HG02970 (cell line): Measurements from ENCODE around the gene MROH7.

Experiments used
- ATAC-seq: cut with Tn5 transposase; IDR thresholded peaks from one replicate; pipeline ENCODE4 v1.9.1; 2021; ENCODE audit warnings: mild to moderate bottlenecking, moderate library complexity, moderate number of reproducible peaks; ENCODE audit not compliant: unreplicated experiment, low FRiP score

MROH7 gene

GRCh38 chr1:54649130-54649898 lies 7.7 kb downstream of the MROH7 start:
- ATAC-seq, result no peak

DNA sequence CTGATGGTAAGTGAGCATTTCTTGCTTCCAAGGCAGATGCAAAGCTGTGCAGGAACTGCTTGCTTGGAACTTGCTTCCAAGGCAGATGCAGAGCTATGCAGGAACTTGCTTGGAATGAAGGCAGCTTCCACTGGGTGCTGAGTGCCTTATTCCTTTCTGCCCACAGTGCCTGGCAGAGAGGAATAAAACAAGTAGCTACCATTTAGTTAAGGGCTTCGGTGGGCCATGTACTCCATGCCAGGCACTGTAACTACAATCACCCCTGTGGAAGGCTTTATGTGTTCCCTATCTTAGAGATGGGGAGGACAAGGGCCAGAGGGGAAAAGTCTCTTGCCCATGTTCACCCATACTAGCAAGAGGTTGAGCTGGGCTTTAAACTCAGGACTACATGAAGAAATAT lies 8.3 kb downstream of the MROH7 start:
- no peak for ATAC-seq

GRCh38 chr1:54650417-54650816 lies 8.8 kb downstream of the MROH7 start:
- no peak for ATAC-seq

DNA sequence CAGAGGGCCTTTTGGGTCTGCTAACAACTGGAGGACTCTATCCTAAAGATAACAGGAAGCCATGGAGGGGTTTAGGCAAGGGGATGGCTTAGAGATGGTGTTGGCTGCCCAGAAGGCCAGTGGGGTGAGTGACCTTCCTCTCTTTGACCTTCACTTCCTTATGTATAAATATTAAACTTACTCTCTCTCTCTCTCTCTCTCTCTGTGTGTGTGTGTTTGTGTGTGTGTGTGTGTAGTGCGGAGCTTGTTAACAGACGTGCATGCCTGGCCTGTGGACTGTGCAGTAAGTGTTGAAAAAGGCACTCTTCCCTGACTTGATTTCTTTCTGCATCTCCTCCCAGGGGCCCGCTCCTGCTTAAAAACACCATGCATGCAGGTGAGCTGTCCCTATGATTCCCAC lies 10.0 kb downstream of the MROH7 start:
- ATAC-seq, result no peak

DNA sequence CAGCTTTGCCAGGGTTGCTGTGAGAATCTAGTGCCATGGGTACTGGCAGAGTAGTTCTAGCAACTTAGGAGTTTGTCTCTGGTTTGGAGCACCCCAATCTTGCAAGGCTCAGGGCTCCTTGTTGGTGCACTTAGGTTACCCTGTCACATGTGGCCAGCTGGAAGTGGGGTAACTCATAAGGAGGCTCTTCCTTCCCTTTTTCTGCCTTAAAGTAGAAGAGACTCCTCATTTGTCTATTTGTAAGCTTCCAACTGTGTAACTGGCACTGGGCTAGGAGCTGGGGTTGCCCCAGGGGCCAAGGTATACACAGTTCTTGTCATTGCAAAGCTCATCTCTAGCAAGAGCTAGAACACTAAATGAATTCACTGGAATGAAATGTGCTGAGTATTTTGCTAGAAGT lies 10.6 kb downstream of the MROH7 start:
- no peak for ATAC-seq

DNA sequence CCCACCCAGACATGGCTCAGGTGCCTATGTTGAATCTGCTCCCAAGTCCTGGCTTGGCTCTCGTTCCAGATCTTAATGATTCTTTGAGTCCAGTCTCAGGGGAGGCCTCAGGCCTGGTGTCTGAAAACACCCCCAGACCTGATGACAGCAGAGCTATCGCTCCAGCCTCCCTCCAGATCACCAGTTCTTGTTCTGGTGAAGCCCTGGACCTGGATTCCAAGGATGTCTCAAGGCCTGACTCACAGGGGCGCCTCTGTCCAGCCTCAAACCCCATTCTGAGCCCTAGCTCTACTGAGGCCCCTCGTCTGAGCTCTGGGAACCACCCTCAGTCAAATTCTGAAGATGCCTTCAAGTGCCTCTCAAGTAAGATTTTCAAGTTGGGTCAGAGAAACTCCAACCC lies 11.4 kb downstream of the MROH7 start:
- ATAC-seq, result no peak

DNA sequence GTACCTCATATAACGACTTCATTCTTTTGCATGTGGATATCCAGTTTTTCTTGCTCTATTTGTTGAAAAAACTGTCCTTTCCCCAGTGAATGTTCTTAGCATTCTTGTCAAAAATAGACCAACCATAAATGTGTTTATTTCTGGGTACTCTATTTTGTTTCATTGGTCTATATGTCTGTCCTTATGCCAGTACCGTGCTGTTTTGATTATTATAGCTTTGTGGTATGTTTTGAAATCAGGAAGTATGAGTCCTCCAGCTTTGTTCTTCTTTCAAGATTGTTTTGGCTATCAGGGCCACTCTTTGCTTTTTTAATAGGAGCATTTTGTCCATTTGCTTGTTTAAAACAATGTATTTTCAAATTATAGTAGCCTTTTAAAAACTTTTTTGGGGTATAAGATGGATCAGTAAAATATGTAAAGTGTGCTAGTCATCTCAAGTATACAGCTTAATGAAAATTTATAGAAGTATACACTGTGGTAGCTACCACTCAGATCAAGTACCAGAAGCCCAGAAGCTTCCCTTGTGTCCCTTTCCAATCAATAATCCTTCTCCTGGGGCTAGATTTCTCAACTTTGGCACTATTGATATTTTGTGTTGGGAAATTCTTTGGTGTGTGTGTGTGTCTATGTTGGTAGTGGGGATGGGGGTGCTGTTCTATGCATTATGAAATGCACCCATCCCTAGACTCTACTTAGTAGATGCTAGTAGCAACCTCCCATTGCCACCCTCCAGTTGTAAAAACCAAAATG lies 16.8 kb downstream of the MROH7 start:
- ATAC-seq, result no peak

- no peak for ATAC-seq
Measured at GRCh38 chr1:54663725-54664124, 22.1 kb downstream of the MROH7 start.

DNA sequence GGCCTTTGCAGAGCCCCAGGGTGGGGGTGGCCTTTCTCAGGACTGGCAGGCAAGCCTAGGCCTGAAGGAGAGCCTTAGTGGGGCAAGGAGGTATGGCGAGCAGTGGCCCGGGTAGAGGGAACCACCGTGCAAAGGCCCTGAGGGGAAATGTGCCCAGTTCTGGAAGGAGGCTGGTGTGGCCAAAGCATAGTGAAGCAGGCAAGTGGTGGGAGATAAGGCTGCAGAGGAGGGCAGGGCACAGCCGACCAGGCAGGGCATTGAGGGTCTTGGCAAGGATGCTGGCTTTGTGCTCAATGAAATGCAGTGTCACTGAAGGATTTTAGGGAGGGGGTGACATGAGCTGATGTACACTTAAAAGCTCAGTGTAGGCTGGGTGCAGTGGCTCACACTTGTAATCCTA lies 22.8 kb downstream of the MROH7 start:
- no peak for ATAC-seq

DNA sequence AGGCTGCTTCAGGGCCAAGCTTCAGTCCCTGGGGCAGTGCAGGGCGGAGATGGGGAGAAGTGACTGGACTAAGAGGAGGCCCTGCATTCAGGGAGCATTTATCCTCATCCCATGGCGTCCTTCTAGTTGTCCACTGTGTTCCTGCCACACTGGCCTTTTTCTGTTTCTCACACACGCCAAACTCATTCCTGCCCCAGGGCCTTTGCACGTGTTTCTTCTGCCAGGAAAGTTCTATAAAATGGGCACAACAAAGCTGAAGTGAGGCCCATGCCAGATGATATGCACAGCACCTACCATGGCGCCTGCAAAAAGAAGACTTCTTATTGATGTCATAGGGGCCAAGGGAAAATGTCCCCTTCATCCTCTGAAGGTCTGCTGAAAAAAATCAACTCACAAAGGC lies 24.3 kb downstream of the MROH7 start:
- no peak for ATAC-seq

- no peak for ATAC-seq
Measured at GRCh38 chr1:54666333-54666732, 24.7 kb downstream of the MROH7 start.

GRCh38 chr1:54667797-54668196 lies 26.2 kb downstream of the MROH7 start:
- no peak for ATAC-seq

DNA sequence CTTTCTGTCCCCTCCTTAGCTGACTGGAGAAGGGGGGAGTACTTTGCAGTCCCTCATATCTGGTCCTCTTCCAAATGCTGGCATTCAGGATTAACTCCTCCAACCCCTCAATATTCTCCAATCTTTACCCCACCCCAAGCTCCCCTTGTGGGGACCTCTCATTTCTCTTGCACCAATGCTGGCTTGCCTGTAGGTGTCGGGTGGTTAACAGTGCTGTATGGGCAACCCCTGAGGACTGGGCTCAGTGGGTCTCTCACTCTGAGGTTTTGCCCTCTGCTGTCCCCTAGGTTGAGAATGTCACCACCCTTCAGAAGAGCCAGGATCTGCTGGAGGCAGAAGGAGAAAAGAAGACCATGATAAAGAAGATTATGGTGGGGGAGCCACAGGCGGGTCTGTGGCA lies 27.0 kb downstream of the MROH7 start:
- ATAC-seq, result no peak

GRCh38 chr1:54671985-54672608 lies 30.5 kb downstream of the MROH7 start:
- no peak for ATAC-seq

DNA sequence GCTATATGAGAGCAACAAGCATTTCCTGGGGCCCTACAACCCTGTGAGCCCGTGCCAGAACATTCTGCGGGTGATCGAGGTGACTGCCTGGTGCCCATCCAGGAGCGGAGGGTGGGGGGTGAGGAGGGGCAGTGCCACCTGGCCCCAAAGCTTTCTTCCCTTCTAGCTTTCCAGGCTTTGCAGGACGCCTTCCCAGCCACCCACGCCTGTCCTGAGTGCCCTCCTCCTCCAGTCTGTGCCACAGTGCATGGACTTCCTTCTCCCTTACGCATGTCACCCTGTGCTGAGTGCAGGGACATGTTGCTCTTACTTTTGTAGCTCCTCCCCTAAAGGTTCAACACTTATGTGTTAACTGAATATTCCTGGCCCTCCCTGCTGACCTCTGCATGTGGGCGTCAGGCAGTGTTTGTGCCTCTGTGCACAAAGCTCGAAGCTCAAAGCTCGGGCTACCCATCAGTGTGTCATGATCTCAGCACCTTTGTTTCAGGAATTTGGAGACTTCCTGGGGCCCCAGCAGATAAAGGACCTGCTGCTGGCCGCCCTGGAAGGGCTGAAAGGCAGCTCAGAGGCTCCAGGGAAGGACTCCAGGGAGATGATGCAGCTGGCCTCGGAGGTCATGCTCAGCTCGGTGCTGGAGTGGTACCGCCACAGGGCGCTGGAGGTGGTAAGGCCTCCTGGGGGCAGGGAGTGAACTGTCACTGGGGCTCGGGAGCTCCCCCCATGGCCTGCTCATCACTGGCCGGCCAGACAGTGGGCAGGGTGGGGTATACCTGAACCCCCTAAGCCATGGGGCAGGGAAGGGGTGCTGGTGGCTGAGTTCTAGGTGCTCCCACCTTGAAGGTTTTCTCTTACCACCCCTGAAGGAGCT lies 37.4 kb downstream of the MROH7 start:
- no peak for ATAC-seq

GRCh38 chr1:54679706-54680105 lies 38.1 kb downstream of the MROH7 start:
- ATAC-seq, result no peak

DNA sequence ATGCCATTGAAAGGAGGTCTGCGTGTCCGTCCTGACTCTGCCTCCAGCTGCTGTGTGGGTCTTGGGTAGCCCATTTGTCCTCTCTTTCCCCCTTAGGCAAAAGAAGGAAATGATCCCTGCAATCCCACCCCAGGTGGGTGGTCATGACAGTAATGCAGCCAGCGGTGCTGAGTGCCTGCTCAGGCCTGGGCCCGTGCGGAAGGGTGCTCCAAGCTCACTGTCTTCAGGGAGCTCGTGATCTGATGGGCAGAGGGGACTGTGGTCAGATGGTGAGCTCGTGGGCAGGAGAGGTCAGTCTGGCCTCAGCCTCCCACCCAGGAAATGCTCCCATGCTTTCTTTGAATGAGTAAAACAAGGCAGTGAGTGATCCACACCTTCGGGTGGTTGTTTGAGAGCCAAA lies 38.8 kb downstream of the MROH7 start:
- no peak for ATAC-seq

DNA sequence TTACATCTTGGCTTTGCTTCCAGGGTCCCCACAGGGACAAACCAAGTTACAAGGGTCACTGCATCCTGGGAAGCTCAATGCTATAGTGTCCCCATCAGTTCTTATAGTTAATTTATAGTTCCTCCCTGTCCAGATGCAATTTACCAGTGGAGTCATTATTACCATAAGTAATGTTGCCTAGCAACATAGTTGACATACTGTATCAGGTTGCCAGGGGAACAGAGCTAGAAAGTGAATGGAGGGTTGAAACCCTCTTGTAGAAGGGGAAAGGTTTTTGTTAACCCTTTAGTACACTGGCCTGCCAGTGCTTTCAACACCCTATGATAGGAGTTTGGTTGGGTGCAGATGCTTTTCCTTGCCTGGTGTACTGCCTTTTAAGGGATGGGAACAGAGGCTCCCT lies 39.8 kb downstream of the MROH7 start:
- no peak for ATAC-seq

GRCh38 chr1:54683453-54683852 lies 41.9 kb downstream of the MROH7 start:
- ATAC-seq, result no peak

- no peak for ATAC-seq
Measured at GRCh38 chr1:54685335-54685905, 43.8 kb downstream of the MROH7 start.
